Measurements from ENCODE around the gene GNPTAB.
"Not testable (repeated sequence)": the region's sequence is repeated elsewhere in the genome, so short reads cannot be mapped to it uniquely, and the experiment has no call there.

Gene GNPTAB

DNA sequence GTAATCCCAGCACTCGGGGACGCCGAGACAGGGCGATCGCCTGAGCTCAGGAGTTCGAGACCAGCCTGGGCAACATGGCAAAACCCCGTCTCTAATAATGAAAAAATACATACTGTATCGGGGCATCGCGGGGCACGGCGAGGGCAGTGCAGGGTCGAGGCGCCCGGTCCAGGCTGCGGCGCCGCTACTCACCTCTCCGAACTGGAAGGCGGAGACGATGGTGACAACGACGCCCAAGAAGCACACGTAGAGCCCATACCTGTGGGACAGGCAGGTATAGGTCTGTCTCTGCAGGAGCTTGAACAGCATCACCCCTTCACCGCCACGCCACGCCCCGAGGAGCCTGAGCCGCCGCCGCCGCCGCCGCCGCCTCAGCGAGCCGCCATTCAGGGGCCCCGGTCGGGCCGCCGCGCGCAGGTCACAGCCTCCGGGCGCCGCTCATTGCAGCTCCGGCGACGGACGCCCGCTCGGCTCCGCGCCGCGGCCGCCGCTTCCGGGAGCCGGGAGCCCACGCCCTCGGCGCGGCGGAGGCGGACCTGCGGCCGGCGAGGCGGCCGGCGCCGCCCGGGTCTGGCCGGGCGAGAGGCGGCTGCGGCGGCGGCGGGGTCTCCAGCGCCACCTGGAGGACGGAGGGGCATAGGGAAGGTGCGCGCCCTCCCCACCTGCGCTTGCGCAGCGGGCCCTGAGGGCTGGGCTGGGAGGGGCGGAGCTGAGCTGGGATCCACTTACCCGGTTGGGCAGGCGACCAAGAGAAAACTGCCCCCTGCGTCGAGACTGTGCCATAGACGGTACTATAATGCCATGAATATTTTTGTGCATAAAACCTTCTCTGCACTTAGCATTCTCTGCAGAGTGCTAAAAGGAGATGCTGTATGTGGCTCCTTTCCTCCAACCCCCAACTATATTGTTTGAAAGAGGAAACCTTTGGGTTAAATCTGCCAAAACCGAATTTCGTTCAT, at the start of gene GNPTAB:
TSS of gene GNPTAB (minus strand) at position 593 of the 959 bp plus-strand sequence. CDS start at position 309, 284 bp downstream.
- peak; percentile 97 for DNase-seq

DNA sequence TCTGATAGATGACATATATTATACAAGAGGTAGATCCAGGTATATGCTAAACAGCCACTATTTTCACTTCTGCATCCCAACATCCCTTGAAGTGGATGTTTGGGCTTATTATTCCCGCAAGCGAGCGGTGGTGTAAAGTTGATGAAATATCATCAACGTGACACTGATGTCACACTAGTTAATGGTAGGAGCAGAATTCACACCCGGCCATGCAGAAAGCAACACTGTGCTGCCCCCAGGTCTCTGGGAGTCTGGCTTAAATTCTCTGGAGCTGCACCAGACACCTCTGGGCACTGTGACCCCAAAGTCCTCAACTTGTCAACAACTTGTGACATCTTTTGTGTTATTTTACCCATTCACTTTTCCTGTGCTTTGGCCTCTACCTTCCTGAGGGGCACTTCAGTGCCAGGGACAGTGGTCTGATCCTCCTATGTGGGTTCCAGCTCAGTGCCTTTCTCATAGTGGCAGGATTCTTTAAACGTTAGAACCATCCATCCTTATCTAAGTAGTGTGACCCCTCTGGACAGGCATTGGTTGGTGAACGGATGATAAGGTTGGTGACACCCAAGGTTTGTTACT, 47.6 kb upstream of the GNPTAB start:
- no peak for DNase-seq

GRCh38 chr12:101877806-101878242, 47.1 kb upstream of the GNPTAB start:
- no peak for DNase-seq

DNA sequence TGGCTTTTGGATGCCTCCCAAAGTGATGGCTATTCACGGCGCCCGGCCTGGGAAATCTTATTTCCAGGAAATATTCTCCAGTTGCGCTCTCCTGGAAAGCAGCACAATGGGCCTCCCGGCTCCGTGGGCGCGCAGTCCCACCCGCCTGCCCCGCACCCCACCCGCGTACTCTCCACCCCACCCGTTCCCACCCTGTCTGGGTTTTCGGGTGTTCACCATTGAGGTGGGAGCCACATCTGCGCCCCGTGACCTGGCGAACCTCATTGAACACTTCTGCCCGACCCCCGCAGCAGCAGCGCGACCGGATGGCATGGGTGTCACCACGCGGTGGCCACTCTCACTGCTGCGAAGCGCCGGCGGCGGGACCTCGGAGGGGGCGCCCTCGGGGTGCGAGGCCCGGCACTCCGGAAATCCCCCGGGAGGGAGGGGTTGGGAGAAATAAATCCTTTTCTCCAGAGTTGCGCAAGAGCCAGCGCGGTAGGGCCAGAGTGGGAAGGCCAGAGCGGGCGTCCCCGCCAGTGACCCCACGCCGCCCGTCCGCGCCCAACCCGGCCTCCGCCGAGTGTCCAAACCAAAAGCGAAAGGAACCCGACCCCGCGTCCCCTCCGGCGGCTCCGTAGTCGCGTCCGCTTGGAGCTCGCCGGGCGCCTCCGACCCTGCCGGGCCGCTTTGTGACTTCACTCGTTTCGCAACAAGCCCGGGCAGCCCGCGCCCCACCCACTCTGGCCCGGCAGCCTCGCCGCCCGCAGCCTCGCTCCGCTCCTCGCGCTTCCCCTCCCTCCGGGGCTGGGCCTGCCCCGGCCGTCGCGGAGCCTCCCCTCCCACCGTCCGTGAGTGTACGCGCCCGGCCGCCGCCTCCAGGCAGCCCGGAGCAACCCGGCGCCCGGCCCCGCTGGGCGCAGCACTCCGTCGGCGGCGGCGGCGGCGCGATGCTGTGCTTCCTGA, 46.4 kb upstream of the GNPTAB start, which contains the start of gene DRAM1:
TSS of gene DRAM1 (plus strand) at position 720 of the 945 bp plus-strand sequence. CDS start at position 930, 210 bp downstream.
- peak; percentile 87 for DNase-seq

DNA sequence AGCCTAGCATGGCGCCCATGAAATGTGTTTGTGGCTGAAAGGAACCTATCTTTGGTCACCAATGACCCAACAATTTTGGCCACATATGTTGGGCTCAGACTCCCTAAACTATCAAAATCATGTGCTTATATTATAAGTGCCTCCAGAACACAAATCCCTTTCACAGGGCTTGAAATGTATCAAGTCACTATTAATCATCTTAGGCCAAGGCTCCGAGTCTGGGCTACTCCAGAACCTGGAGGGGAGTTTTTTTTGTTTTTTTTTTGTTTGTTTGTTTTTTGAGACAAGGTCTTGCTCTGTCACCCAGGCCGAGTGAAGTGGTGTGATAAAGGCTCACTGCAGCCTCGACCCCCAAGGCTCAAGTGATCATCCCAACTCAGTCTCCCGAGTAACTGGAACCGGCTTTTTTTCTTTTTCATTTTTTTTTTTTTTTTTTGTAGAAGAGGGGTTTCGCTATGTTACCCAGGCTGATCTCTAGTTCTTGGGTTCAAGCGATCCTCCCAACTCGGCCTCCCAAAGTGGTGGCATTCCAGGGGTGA, 45.6 kb upstream of the GNPTAB start:
- no peak for DNase-seq

DNA sequence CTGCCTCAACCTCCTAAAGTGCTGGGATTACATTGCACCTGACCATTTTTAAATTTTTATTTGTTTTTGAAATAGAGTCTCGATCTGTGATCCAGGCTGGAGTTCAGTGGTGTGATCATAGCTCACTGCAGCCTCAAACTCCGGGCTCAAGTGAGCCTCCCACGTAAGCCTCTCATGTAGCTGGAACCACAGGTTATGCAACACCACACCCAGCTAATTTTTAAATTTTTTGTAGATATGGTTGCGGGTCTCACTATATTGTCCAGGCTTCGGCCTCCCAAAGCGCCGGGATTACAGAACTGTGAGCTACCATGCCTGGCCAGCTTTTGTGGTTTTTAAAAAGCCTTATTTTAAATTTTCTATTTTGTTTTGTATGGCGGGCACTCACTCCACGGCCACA, 44.4 kb upstream of the GNPTAB start:
- no peak for DNase-seq

DNA sequence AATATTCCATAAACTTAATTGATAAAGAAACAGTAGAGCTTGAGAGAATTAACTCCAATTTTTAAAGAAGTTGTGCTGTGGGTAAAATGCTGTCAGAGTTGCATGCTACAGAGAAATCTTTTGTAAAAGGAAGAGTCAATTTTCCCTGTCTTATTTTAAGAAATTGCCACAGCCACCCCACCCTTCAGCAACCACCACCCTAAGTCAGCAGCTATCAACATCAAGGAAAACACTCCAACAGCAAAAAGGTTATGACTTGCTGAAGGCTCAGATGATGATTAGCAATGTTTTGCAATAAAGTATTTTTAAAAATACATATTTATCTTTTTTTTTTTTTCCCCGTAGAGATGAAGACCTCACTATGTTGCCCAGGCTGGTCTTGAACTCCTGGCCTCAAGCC, 40.2 kb upstream of the GNPTAB start:
- no peak for DNase-seq

DNA sequence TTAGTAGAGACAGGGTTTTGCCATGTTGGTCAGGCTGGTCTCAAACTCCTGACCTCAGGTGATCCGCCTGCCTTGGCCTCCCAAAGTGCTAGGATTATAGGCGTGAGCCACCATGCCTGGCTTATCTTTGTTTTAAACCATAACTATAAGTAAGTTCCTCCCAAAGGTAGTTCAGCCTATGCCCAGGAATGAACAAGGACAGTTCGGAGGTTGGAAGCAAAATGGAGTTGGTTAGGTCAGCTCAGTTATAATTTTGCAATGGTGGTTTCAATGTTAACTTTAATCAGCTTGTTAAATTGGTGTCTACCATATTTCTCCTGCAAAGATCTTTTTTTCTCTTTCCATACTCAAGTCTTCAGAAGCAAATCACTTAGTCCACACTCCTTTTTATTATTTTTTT, 36.9 kb upstream of the GNPTAB start:
- not testable (repeated sequence) for DNase-seq

GRCh38 chr12:101866615-101867373, 36.0 kb upstream of the GNPTAB start:
- DNase-seq = no peak

DNA sequence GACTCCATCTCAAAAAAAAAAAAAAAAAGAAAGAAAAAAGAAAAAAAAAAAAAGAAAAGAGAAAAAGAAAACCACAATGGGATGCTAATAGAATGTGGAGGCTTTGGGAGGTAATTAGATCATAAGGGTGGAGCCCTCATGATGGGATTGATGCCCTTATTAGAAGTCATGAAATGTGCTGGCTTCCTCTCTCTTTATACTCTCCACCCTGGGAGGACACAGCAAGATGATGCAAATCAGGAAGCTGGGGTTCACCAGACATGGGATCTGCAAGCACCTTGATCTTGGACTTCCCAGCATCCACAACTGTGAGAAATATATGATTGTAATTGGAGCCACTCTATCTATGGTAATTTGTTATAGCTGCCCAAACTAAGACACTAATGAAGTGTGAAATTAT, 33.2 kb upstream of the GNPTAB start:
- no peak for DNase-seq

DNA sequence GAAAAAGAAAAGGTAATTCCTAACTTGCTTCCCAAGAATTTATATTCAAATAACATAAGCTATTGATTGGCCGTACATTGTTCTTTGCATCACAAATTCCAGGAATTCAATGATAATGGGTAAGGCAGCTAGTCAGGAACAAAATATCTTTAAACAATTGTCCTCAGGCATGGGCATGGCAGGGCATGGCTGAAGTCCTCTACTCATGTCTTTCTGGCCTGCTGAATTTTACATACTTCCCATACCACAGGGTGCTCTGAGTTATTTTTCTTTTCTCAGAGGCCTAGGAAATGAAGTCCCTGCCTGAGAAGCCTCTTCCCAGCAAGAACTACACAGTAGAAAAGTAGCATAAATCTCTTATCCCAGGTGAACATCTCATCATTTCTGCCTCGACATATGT, 31.5 kb upstream of the GNPTAB start:
- no peak for DNase-seq

DNA sequence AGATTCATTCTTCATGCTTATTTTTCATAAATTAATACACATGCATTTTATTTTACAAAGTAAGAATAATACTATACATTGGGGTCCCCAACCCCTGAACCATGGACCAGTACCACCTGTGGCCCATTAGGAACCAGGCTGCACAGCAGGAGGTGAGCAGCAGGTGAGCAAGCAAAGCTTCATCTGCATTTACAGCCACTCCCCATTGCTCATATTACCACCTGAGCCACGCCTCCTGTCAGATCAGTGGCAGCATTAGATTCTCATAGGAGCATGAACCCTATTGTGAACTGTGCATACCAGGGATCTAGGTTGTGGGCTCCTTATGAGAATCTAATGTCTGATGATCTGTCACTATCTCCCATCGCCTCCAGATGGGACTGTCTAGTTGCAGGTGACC, 30.9 kb upstream of the GNPTAB start:
- DNase-seq = not testable (repeated sequence)

DNA sequence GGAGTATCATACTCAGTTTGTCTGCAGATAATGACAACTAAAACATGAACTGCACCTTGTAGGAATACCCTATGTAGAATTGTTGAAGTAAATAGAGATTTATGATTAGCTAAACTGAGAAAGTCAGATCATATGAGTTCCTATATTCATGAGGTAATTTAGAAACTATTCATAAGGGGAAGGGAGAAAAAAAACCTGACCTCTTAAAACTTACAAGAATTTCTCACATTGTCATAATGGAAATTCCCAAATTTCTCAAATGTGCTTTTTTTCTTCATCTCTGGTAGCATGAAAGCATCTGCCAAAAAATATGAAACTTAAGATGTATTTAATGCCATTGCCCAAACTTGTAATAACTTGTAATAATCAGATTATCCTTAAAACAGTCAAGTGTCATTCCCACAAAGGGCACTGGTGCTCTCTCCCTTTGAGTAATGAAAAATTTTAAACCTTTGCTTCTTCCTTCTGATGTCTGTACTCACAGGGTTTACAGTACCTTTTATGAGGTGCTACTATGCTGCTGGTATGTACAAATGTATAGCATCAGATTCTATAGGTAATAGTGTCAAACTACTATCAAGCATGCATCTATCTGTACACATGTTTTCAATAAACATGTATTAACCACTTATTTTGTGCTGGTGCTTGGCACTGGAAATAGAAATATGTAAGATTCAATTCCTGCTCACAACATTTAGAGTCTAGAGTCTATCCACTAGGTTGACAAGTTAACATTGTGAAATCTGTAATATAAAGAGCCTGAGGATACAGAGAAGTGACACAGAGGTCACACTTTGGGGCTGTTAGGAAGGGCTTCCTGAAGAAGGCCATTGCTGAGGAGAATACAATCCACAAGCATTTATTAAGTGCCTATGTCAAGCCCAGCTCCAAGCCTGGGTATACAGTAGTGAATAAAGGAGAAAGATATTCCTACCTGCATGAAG, 29.2 kb upstream of the GNPTAB start:
- DNase-seq = peak; percentile 45

DNA sequence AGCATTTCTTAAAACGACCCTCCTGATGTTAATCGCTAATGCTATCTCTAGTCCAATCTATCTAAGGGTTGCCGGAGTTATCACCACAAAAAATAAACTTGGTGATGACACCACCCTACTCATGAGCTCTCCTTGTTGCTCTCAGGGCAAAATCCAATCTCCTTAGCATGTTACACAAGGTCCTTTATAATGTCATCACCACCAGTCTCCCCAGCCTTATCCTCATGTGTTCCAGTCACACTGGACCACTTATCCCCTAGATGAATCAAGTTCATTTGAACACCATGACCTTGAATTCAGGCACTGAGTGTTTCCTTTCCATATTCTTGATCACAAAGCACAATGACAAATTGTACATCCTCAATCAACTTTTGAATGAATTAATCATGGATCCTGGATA, 27.6 kb upstream of the GNPTAB start:
- DNase-seq = no peak

DNA sequence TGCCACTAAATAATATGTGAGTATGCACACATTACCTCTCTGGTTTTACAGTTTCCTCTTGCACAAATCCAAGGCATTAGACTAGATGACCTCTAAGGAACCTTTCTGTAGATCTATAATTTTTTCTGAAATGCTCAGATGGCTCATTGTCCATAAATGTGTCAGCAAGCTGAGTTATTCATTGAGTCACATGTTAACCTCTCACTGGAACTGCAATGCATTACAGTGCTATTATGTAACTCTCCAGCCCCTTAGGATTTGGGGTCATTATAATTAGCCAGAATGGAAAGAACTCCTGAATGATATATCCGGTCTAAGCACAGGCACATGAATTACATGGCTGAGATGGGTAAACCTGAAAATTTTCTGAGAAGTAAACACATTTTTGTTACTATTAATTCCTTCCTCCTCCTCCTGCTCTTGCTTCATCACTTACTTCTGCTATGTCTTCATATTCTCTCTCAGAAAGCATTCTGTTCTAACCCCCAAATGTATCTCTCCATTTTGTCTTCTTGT, 26.3 kb upstream of the GNPTAB start:
- DNase-seq = peak; percentile 39

DNA sequence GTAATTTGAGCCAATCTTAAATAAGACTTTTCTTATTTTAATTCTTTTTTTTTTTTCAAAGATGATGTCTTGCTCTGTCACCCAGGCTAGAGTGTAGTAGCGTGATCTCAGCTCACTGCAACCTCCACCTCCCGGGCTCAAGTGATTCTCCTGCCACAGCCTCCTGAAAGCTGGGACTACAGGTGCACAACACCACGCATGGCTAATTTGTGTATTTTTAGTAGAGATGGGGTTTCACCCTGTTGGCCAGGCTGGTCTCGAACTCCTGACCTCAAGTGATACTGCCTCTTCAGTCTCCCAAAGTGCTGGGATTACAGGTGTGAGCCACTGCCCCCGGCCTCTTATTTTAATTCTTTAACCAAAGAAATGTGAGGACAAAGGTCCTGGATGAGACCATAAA, 25.9 kb upstream of the GNPTAB start:
- DNase-seq = not testable (repeated sequence)

- no peak for DNase-seq
Observed at GRCh38 chr12:101855976-101856375, 25.2 kb upstream of the GNPTAB start.

- DNase-seq = no peak
Observed at GRCh38 chr12:101855364-101855884, 24.7 kb upstream of the GNPTAB start.

DNA sequence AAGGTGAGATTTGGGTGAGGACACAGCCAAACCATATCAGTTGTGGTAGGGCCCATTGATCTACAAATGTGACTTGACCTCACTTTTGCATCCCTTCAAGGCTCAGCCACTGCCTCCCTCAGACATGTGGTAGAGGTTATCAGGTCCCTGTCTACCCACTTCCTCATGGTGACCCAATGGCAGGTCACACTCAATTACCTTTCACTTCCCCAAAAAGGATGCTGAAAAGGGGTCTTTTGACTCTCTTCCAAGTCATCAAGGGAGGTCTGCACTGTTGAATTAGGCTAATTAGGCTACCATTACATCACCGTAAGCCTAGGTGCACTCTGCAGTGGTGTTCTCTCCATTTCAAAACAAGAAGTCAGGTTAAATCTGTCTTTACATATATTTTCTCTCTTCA, 24.0 kb upstream of the GNPTAB start:
- DNase-seq = no peak

GRCh38 chr12:101852998-101853397, 22.2 kb upstream of the GNPTAB start:
- no peak for DNase-seq
